SK-N-MC (cell line): ENCODE measurements around the gene DPF3.

Experiments
- EZH2 ChIP-seq: fragments of 200-600 bp; sonication (generic); IDR thresholded peaks from one replicate; pipeline ENCODE4 v1.6.1; 2017; ENCODE audit warnings: antibody characterized with exemption
- POLR2AphosphoS5 ChIP-seq: IDR thresholded peaks from 2 replicates; pipeline ENCODE4 v1.6.1; 2012; ENCODE audit warnings: mild to moderate bottlenecking, low read depth, low read length, borderline replicate concordance

- no peak for TF ChIP-seq POLR2AphosphoS5
- TF ChIP-seq EZH2, result no peak
Observed at GRCh38 chr14:72608391-72609204, 285.3 kb downstream of the DPF3 start.
